ENCODE results near the gene CLCA1. TPM values are rescaled to one million over a fixed set of nuclear protein-coding genes. Genes with fewer than 3 reads are reported as not detected.

The CLCA1 gene
- total RNA-seq, 1 experiment from 2014 or later: not detected

DNA sequence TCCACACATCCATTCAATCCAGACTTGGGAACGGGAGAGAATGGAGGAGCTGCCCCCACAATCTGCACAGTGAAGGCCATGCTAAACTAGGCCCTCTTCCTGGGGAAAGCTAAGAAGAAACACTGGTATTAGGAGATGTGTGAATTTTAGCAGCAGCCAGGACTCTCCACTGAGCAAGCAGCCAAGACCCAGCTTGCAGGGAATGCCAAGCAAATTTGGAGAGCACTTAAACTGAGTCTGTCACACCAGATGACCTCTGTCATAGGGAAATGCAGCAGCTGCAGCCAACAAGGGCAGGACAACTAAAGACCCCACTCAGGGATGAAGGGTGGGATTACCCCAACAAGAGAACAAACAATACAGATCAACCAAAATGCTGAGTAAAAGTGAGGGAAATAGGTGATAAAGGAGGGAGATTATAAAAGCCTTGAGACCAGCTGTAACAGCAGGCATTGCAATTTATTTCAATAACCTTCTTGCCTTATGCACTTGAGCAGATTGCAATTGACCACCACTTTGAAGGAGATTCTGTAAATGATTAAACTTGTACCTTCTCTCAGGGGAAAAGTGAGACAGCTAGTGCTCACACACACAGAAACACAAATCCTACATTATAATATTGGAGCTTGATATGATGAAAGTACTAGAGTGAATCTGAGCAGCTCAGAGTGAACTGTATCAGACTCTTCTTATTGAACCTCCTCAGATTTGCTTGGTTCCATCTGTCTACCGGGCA, 2.5 kb upstream of the CLCA1 start:
- Histone ChIP-seq H3K9me3 (ENCODE audit: control insufficient read depth, low read depth, low read length) (no peaks in the 10 kb centered on the region), H4K5ac (ENCODE audit: insufficient read length, low read depth, low read length) (no peak overlapping the region), H3K4me2 (ENCODE audit: insufficient read depth, insufficient read length, low read length) (no peak overlapping the region), H2BK20ac (ENCODE audit: low read depth, low read length, poor library complexity, severe bottlenecking) (no peak overlapping the region), H3K18ac (ENCODE audit: insufficient read length, low read depth, low read length) (no peak overlapping the region), H4K20me1 (ENCODE audit: control insufficient read depth, insufficient read depth, insufficient read length) (no peaks in the 10 kb centered on the region), H3T11ph (ENCODE audit: low read length) (no peak overlapping the region), H3K27me3 (ENCODE audit: insufficient read depth, low read length) (no peaks in the 10 kb centered on the region), H3K79me1 (ENCODE audit: insufficient read depth, low read depth, low read length, poor library complexity, severe bottlenecking) (no peaks in the 10 kb centered on the region), H3K23me2 (ENCODE audit: insufficient read length, low read depth, low read length, poor library complexity, severe bottlenecking) (no peaks in the 10 kb centered on the region), H3K27ac (ENCODE audit: insufficient read length, low read depth, low read length) (no peak overlapping the region), H2BK5ac (ENCODE audit: insufficient read length, low read length) (no peak overlapping the region), H3K4ac (ENCODE audit: low read depth, low read length) (no peak overlapping the region), H3K56ac (ENCODE audit: insufficient read length, low read depth, low read length) (no peak overlapping the region), H2AK5ac (ENCODE audit: insufficient read length, low read length) (no peak overlapping the region), H3K14ac (ENCODE audit: insufficient read depth, low read length) (no peak overlapping the region), H3K4me1 (ENCODE audit: insufficient read depth, low read length) (no peaks in the 10 kb centered on the region), H2AFZ (ENCODE audit: low read length) (no peak overlapping the region), H3K79me2 (ENCODE audit: insufficient read depth, low read length) (no peaks in the 10 kb centered on the region), H3K23ac (ENCODE audit: insufficient read length, low read depth, low read length) (no peak overlapping the region), H4K8ac (replicated peaks; ENCODE audit: insufficient read length, low read depth, low read length) (no peak overlapping the region), H3K9ac (ENCODE audit: extremely low read depth, insufficient read length, low read length) (no peak overlapping the region), H2BK15ac (ENCODE audit: low read depth, low read length) (no peak overlapping the region), H2BK120ac (ENCODE audit: low read depth, low read length, poor library complexity, severe bottlenecking) (no peak overlapping the region), H2BK12ac (ENCODE audit: insufficient read length, low read depth, low read length) (no peak overlapping the region), H4K91ac (ENCODE audit: insufficient read length, low read depth, low read length) (no peak overlapping the region)
- Mint-ChIP-seq H3K4me1 (no peaks in the 10 kb centered on the region), H3K27me3 (ENCODE audit: low read depth) (peaks cover 2% of the 10 kb centered on the region; the same call in 1 of the 2 replicates), H3K4me3 (no peak overlapping the region), H3K36me3 (ENCODE audit: insufficient read depth in 1 of 3, low read depth in 3 of 3) (no peaks in the 10 kb centered on the region), H3K27ac (no peak overlapping the region), H3K9me3 (no peaks in the 10 kb centered on the region)
- no CpG with 5 or more reads among the region's 2 CpGs for WGBS (ENCODE audit: extremely low coverage, insufficient read length, low lambda C conversion rate)
- no peak for DNase-seq
- TF ChIP-seq, protein P1, sequence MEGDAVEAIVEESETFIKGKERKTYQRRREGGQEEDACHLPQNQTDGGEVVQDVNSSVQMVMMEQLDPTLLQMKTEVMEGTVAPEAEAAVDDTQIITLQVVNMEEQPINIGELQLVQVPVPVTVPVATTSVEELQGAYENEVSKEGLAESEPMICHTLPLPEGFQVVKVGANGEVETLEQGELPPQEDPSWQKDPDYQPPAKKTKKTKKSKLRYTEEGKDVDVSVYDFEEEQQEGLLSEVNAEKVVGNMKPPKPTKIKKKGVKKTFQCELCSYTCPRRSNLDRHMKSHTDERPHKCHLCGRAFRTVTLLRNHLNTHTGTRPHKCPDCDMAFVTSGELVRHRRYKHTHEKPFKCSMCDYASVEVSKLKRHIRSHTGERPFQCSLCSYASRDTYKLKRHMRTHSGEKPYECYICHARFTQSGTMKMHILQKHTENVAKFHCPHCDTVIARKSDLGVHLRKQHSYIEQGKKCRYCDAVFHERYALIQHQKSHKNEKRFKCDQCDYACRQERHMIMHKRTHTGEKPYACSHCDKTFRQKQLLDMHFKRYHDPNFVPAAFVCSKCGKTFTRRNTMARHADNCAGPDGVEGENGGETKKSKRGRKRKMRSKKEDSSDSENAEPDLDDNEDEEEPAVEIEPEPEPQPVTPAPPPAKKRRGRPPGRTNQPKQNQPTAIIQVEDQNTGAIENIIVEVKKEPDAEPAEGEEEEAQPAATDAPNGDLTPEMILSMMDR (conservative IDR thresholded peaks at IDR 0.05): no peak

Data from H9 (cell line).